H7 (cell line): ENCODE data around the gene ATP2A2. TPM values are rescaled to one million over a fixed set of nuclear protein-coding genes. Genes with fewer than 3 reads are reported as not detected.
"Not testable (repeated sequence)": the region's sequence is repeated elsewhere in the genome, so short reads cannot be mapped to it uniquely, and the experiment has no call there.

Experiments used
- DNase-seq: peaks from one replicate; pipeline ENCODE4 v3.0.0; 2012
- H3K27me3 ChIP-seq: 2 replicates; pipeline ENCODE4 v1.6.0; 2011; ENCODE audit warnings: mild to moderate bottlenecking, low read length; ENCODE audit not compliant: control insufficient read depth, insufficient read depth
- H3K36me3 ChIP-seq: replicated peaks from 2 replicates; pipeline ENCODE4 v1.5.1; 2011; ENCODE audit warnings: low read length; ENCODE audit not compliant: control insufficient read depth, insufficient read depth
- H3K4me3 ChIP-seq: 2 replicates; pipeline ENCODE4 v1.5.1; 2011; ENCODE audit warnings: low read depth, mild to moderate bottlenecking, control low read depth, low read length, moderate library complexity; ENCODE audit not compliant: insufficient read depth
- total RNA-seq: library from RNA; depleted of rRNA; stranded (reverse); fragments of >200 nt; shearing (Covaris generic); gene quantifications from 2 replicates; pipeline ENCODE4 v1.2.3, GENCODE V29; 2014

Gene ATP2A2
- total RNA-seq, 1 experiment from 2014 or later = 98.7 TPM

DNA sequence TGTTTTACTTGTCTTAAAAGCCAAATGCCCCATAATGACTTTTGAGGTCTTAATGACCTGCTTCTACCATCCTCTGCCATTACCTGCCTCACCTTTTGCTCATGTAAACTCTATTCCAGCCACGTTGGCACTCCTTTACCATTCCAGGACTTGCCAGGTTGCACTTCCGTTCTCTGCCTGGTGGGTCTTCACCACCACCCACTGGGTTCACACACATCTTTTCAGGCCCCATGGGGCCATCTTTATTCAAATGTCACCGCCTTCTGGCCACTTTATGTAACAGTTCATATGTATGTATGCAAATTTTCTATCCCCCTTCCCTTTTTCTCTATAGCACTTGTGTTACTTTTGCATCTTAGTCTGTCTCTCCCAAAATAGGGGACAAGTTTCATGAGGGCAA lies 57.7 kb downstream of the ATP2A2 start:
- no peak overlapping the region for H3K4me3 ChIP-seq
- DNase-seq = no peak
- H3K36me3 ChIP-seq = peaks cover 69% of the 10 kb centered on the region
- no peaks in the 10 kb centered on the region for H3K27me3 ChIP-seq

DNA sequence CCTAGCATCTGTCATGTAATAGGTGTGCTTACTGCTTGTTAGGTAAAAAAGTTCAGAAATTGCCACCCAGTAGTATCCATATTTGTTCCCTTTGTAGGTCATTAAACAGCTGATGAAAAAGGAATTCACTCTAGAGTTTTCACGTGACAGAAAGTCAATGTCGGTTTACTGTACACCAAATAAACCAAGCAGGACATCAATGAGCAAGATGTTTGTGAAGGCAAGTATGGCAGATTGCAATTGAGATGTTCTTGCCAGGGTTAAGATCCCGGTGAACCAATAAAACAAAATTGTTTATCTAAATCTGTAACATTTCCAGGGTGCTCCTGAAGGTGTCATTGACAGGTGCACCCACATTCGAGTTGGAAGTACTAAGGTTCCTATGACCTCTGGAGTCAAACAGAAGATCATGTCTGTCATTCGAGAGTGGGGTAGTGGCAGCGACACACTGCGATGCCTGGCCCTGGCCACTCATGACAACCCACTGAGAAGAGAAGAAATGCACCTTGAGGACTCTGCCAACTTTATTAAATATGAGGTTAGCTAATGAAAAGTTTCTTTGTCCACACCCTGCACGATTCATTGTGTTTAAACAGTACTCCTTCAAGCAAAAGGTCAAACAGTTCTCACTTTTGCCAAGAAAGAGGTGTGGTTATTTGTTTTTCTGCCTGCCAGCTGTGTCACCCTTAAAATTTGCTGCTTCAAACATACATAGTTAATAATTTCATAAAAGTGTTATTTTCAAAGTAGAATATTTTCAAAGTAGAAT lies 58.3 kb downstream of the ATP2A2 start:
- no peak overlapping the region for H3K4me3 ChIP-seq
- H3K27me3 ChIP-seq = no peaks in the 10 kb centered on the region
- H3K36me3 ChIP-seq = peaks cover 71% of the 10 kb centered on the region
- no peak for DNase-seq

DNA sequence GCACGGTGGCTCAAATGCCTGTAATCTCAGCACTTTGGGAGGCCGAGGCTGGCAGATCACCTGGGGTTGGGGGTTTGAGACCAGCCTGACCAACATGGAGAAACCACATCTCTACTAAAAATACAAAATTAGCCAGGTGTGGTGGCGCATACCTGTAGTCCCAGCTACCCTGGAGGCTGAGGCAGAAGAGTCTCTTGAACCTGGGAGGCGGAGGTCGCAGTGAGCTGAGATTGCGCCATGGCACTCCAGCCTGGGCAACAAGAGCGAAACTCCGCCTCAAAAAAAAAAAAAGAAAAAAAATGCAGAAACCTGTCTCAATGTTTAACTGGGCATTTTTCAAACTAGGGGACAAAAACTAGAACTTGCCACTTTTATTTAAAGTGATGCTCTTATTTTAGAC lies 59.2 kb downstream of the ATP2A2 start:
- peaks cover 75% of the 10 kb centered on the region for H3K36me3 ChIP-seq
- H3K27me3 ChIP-seq, H3K4me3 ChIP-seq: not testable (repeated sequence)

GRCh38 chr12:110340706-110341105 lies 59.7 kb downstream of the ATP2A2 start:
- peaks cover 75% of the 10 kb centered on the region for H3K36me3 ChIP-seq
- DNase-seq = no peak
- no peak overlapping the region for H3K4me3 ChIP-seq
- no peaks in the 10 kb centered on the region for H3K27me3 ChIP-seq

More for the DNA sequence above, 59.2 kb downstream of the ATP2A2 start:
- DNase-seq = not testable (repeated sequence)

DNA sequence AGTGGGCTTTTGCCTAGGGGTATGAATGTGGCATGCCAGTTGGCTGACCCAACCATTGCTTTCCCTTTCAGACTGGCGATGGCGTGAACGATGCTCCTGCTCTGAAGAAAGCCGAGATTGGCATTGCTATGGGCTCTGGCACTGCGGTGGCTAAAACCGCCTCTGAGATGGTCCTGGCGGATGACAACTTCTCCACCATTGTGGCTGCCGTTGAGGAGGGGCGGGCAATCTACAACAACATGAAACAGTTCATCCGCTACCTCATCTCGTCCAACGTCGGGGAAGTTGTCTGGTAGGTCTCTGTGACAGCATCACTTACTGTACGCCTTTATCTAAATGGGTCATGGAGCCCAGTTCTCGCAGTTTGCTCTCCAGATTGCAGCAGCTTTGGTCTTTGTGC lies 61.1 kb downstream of the ATP2A2 start:
- DNase-seq = no peak
- peaks cover 68% of the 10 kb centered on the region for H3K36me3 ChIP-seq
- no peak overlapping the region for H3K4me3 ChIP-seq
- no peaks in the 10 kb centered on the region for H3K27me3 ChIP-seq

GRCh38 chr12:110343114-110343513 lies 62.1 kb downstream of the ATP2A2 start:
- no peak overlapping the region for H3K4me3 ChIP-seq
- no peaks in the 10 kb centered on the region for H3K27me3 ChIP-seq
- no peak for DNase-seq
- H3K36me3 ChIP-seq = peaks cover 72% of the 10 kb centered on the region

DNA sequence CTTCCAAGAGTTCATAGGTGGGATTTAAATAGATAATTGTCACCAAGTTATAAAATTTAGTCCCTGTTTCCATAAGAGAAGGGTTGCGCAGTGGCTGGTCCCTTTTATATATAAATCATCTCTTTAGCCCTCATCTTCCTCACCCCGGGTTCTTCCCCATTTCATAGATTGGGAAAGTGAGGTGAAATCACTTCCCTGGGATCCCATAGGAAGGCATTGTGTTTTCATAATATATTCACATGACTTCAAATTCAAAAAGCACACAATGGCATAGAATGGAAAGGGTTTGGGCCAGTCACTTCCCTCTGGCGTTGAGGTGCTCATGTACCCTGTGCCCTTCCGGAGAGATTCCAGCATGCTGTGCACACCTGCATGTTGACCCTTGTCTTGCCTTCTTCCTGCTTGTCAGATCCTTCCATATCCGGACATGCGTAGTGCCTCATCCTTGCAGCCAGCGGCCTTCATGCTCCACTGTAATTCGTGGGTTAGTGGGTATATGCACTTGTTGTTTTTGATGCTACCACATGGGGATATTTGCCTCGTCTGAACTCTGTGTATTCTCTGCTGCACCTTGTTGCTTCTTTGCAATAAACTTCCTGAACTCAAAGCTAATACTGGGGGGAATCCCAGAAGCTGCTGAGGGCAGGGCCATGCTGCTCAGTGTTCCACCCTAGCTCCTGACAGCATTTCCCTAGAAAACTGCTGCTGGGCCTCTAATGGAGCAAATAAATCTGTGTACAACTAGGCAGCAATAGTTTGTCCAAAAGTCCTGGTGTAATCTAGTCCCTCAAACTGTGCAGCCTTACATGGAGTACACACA lies 62.9 kb downstream of the ATP2A2 start:
- Histone ChIP-seq H3K4me3 (no peak overlapping the region), H3K27me3 (no peaks in the 10 kb centered on the region), H3K36me3 (peaks cover 74% of the 10 kb centered on the region)
- DNase-seq = no peak

DNA sequence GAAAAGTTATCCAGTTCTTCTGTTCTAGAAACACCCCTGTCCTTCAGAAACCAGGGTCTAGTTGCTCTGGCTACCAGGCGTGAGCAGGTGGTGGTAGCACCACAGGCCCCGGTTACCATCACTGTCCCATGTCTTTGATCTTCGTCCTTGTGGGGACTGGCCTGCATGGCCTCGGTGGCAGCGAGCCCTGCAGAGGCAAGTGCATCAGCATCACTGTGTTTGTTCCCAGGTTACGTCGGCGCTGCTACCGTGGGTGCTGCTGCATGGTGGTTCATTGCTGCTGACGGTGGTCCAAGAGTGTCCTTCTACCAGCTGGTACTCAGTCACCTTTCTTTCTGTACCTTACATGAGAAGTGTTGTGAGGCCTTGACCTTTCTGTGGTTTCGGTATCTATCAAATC lies 63.6 kb downstream of the ATP2A2 start:
- no peak for DNase-seq
- Histone ChIP-seq H3K36me3 (peaks cover 73% of the 10 kb centered on the region), H3K27me3 (no peaks in the 10 kb centered on the region), H3K4me3 (no peak overlapping the region)

- Histone ChIP-seq H3K4me3 (no peak overlapping the region), H3K36me3 (peaks cover 76% of the 10 kb centered on the region), H3K27me3 (no peaks in the 10 kb centered on the region)
- no peak for DNase-seq
Measured at GRCh38 chr12:110345176-110345661, 64.2 kb downstream of the ATP2A2 start.

DNA sequence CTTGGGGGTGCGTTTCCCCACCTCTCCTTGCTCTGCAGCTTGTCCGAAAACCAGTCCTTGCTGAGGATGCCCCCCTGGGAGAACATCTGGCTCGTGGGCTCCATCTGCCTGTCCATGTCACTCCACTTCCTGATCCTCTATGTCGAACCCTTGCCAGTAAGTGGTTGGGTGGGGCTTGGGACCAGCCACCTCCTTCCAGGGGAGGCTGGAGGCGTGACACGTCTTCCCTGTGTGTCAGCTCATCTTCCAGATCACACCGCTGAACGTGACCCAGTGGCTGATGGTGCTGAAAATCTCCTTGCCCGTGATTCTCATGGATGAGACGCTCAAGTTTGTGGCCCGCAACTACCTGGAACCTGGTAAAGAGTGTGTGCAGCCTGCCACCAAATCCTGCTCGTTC lies 64.9 kb downstream of the ATP2A2 start:
- no peaks in the 10 kb centered on the region for H3K27me3 ChIP-seq
- DNase-seq = peak; percentile 17
- H3K4me3 ChIP-seq = no peak overlapping the region
- H3K36me3 ChIP-seq = peaks cover 70% of the 10 kb centered on the region

DNA sequence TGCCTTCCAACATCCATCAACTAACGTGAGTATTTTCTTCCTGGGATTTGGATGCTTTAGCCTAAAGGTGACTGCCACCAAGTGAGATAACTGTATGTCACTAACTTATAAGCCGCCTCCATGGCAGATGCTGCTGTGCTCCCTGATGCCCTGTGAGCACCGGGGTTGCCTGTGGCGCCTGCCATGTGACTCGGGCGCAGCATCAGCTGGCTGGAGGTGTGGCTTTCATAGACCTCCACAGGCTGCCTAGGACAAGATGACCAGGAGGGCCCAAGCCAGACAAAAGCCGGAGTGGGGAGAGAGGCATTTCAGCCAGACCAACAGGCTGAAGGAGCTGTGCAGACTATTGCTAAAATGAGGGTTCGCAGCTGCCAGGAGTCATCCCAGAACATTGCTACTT lies 66.7 kb downstream of the ATP2A2 start:
- peaks cover 59% of the 10 kb centered on the region for H3K36me3 ChIP-seq
- no peaks in the 10 kb centered on the region for H3K27me3 ChIP-seq
- H3K4me3 ChIP-seq = no peak overlapping the region
- no peak for DNase-seq

DNA sequence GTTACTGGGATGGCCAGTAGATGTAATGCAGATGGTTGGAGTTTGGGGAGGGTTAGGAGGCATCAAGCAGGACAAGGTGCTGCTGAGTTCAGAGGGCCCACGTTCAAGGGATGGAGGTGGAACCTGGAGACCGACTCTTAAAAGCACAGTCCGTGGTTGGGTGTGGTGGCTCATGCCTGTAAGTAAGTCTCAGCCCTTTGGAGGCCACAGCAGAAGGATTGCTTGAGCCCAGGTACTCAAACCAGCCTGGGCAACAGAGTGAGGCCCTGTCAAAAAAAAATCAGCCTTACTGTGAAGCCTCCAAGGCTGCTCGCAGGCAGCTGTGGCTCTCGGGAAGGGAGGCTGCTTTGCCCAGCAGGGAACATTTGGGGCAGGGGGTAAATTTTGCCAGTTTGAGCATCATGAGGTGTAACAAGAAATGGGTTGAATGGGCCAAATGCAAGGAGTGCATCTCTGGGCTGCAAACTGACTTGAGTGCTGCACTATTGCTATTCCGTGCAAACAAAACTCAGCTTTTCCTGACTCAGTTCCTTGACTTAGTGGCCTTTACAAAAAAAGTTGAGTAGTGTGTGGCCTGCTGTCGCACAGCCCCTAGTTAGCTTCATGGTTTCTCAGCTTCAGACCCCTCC lies 67.5 kb downstream of the ATP2A2 start:
- Histone ChIP-seq H3K4me3 (no peak overlapping the region), H3K36me3 (peaks cover 57% of the 10 kb centered on the region), H3K27me3 (no peaks in the 10 kb centered on the region)
- DNase-seq = no peak

GRCh38 chr12:110349096-110349495 lies 68.0 kb downstream of the ATP2A2 start:
- Histone ChIP-seq H3K27me3 (no peaks in the 10 kb centered on the region), H3K36me3 (peaks cover 51% of the 10 kb centered on the region), H3K4me3 (no peak overlapping the region)
- no peak for DNase-seq

GRCh38 chr12:110349514-110350151 lies 68.6 kb downstream of the ATP2A2 start:
- DNase-seq = peak; percentile 21
- H3K4me3 ChIP-seq = no peak overlapping the region
- no peaks in the 10 kb centered on the region for H3K27me3 ChIP-seq
- H3K36me3 ChIP-seq = peaks cover 46% of the 10 kb centered on the region
